HG02852 (cell line): ENCODE data around the gene DSN1.
A peak's percentile ranks its signal among the peaks of the same experiment; 100 is the strongest.
"Not testable (repeated sequence)": the region's sequence is repeated elsewhere in the genome, so short reads cannot be mapped to it uniquely, and the experiment has no call there.

Experiments used
- ATAC-seq: cut with Tn5 transposase; IDR thresholded peaks from one replicate; pipeline ENCODE4 v1.9.1; 2021; ENCODE audit warnings: mild to moderate bottlenecking, moderate library complexity; ENCODE audit not compliant: unreplicated experiment

DSN1 gene

GRCh38 chr20:36773597-36774390, at the start of gene DSN1:
TSS of gene DSN1 (minus strand) at chr20:36773763. CDS start at chr20:36771458, 2,305 bp downstream.
- peak; percentile 80 for ATAC-seq

- no peak for ATAC-seq
Observed at GRCh38 chr20:36823121-36823520, 49.6 kb upstream of the DSN1 start.

- ATAC-seq, result no peak
Observed at GRCh38 chr20:36821964-36822437, 48.4 kb upstream of the DSN1 start.

DNA sequence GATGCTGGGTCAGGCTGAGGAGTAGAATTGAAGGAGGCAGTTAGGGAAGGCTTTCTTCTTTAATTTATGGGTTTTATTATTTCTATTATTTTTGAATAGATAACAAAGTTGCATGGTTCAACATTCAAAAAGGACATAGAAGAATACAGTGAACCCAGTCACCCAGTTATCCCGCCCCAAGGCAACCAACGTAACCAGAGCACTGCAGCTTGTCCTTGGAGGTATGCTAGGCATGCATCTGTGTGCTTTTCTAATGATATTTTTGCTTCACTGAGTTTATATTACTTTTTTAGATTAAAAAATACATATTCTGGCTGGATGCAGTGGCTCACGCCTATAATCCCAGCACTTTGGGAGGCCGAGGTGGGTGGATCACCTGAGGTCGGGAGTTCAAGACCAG, 47.4 kb upstream of the DSN1 start:
- no peak for ATAC-seq

GRCh38 chr20:36820073-36820472, 46.5 kb upstream of the DSN1 start:
- no peak for ATAC-seq

- ATAC-seq, result no peak
Observed at GRCh38 chr20:36819659-36820058, 46.1 kb upstream of the DSN1 start.

- no peak for ATAC-seq
Observed at GRCh38 chr20:36818861-36819260, 45.3 kb upstream of the DSN1 start.

DNA sequence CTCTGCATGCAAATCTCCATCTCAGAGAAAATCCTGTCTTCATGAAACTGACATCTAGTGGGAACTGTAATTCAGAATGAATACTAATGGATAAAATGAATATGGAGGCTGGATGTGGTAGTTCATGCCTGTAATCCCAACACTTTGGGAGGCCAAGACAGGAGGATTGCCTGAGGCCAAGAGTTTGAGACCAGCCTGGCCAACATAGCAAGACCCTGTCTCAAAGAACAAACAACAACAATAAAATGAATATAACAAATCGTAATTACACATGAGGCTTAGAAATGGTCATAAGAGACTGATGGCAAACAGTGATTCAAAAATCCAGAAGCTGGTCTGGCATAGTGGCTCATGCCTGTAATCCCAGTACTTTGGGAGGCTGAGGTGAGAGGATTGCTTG, 44.6 kb upstream of the DSN1 start:
- ATAC-seq, result no peak

GRCh38 chr20:36817496-36817895, 43.9 kb upstream of the DSN1 start:
- ATAC-seq, result no peak

GRCh38 chr20:36815454-36816091, 42.0 kb upstream of the DSN1 start:
- no peak for ATAC-seq

- no peak for ATAC-seq
Observed at GRCh38 chr20:36812594-36813463, 39.3 kb upstream of the DSN1 start.

- ATAC-seq, result no peak
Observed at GRCh38 chr20:36808317-36809257, 35.0 kb upstream of the DSN1 start.

DNA sequence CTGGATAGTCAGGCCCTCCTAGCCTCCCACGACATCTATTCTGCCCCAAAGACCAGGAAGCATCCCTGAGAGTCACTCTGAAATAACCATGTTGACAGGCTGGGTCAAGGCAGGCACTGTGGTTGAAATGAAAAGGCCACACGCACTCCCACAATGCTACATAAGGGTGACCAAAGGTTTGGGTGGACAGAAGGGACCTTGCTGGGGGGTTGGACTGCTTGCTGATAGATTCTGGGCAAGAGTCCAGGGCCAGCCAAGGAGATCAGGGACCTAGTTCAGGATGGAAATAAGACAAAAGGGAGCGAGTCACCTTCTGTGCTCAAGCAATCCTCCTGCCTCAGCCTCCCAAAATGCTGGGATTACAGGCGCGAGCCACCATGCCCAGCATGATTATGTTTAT, 32.5 kb upstream of the DSN1 start:
- no peak for ATAC-seq

DNA sequence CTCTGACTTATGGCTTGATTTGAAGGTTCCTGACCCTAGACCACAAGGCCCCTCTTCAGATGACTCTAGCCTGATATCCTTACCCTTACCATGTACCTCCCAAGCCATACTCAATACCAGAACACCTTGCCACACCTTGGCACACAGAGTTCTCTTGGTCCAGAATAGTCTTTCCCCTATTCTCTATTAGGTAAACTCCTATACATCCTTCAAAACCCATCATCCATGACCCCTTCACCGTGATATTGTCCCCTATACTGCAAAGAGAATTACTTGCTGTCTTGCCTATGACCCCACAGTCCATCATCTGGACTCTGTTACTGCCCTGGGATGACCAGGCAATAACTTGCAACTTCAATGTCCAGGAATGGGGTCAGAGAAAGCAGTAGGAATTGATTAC, 31.8 kb upstream of the DSN1 start:
- ATAC-seq, result no peak

- ATAC-seq, result no peak
Observed at GRCh38 chr20:36804425-36804824, 30.9 kb upstream of the DSN1 start.

- no peak for ATAC-seq
Observed at GRCh38 chr20:36802326-36803222, 29.0 kb upstream of the DSN1 start.

GRCh38 chr20:36800410-36800809, 26.8 kb upstream of the DSN1 start:
- ATAC-seq, result no peak

DNA sequence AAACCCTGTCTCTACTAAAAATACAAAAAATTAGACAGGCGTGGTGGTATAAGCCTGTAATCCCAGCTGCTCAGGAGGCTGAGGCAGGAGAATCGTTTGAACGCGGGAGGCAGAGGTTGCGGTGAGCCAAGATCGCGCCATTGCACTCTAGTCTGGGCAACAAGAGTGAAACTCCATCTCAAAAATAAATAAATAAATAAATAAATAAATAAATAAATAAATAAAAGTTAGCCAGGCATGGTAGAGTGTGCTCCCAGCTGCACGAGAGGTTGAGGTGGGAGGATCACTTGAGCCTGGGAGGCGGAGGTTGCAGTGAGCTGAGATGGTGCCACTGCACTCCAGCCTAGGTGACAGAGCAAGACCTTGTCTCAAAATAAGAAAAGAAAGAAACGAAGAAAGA, 25.8 kb upstream of the DSN1 start:
- ATAC-seq, result not testable (repeated sequence)

DNA sequence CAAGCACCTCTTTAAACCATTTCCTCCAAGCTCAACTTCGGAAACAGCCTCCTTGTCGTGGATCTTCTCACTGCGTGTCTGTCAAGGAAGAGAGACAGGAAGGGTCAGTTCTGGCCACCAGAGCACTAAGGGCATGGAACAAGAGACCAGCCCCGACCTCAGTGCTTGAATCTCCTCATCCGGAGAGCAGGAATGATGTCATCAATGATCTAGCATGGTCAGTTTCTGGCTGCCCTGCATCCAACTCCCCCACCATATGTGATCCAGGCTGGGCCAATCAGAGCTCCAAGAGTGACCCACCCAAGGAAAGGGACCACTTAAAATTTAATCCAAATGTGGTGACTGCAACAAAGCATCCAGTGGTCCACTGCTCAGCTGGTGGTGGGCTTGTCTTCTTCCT, 23.3 kb upstream of the DSN1 start:
- no peak for ATAC-seq
